HG02852 (cell line): ENCODE measurements around the gene NAGPA.
A peak's percentile ranks its signal among the peaks of the same experiment; 100 is the strongest.
"Not testable (repeated sequence)": the region's sequence is repeated elsewhere in the genome, so short reads cannot be mapped to it uniquely, and the experiment has no call there.

Experiments
- ATAC-seq: cut with Tn5 transposase; IDR thresholded peaks from one replicate; pipeline ENCODE4 v1.9.1; 2021; ENCODE audit warnings: mild to moderate bottlenecking, moderate library complexity; ENCODE audit not compliant: unreplicated experiment

NAGPA gene

DNA sequence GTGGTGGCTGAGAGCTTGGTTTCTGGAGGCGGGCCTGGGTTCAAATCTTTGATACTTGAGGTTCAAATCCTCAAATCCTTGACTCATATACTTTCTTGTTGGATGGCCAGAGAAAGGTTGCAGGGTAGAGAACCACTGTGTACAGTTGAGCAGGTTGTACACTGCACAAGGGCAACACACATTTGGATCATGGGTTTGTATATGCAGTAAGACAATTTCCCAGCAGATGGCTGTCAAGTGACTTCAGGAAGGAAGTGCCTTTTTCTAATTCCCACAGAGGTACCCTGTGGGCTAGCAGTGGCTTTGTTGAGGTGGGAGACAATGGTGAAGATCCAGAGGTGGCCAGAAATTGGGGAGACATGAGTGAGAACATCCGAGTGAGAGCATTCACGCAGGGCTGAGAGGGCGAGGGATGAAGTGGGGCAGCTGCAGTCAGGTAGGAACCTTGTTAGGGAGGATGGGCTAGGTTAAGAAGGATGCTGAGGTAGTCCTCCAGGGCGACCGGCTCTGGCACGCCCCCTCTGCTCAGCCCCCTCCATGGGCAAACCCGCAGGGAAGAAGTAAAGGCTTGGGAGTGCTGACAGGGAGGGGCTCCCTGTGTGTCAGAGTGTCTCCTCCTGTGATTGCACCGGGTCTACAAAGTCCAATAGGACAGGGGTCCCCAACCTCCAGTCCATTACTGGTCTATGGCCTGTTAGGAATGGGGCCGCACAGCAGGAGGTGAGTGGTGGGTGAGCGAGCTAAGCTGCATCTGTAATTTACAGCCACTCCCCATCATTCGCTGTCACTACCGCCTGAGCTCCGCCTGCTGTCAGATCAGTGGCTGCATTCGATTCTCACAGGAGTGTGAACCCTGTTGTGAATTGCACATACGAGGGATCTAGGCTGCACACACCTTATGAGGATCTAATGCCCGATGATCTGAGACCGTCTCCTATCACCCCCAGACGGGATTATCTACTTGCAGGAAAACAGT is 29.3 kb upstream of the NAGPA start:
- ATAC-seq: no peak

DNA sequence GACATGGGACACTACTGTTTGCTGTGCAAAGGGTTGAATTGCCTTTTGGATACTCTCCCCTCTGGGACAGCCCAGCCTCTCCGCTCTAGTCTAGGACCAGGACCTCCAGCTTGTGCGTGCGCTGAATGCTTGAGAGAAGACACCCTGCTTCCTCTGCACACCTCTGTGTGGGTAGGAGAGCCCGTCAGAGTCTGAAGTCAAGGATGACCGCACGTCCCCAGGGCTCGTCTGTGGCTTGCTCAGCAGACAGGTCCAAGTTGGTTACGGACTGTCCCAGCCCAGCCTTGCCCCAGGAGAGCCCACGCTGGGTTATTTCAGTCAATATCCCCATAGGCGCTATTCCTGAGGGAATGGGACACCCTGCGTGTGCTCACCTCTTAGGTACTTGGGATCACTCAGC is 28.3 kb upstream of the NAGPA start:
- peak; percentile 83 for ATAC-seq

DNA sequence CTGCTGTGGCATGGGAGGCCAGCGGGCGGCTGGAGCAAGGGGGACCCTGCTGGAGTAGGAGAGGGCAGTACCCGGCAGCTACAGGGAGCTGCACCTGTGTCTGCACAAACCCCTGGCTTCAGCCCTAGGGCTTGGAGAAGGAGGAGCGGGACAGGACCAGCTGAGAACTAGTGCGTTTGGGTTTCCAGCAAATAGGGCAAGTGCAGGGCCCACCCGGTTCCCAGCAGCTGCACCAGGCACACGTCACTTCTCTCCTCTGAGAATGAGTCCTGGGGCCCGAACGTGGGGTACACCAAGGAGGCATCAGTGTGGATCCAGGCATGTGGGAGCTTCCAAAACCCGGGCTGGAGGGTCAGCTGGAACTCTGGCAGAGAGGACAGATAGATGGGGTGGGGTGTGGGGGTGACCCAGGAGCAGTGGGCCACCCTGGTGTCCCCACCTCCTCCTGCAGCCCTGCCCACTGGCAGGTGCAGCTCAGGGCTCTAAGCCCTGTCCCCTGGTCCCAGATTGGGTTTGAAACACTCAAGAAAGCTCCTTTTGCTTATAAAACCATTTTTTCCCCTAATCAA is 26.4 kb upstream of the NAGPA start:
- ATAC-seq: no peak

DNA sequence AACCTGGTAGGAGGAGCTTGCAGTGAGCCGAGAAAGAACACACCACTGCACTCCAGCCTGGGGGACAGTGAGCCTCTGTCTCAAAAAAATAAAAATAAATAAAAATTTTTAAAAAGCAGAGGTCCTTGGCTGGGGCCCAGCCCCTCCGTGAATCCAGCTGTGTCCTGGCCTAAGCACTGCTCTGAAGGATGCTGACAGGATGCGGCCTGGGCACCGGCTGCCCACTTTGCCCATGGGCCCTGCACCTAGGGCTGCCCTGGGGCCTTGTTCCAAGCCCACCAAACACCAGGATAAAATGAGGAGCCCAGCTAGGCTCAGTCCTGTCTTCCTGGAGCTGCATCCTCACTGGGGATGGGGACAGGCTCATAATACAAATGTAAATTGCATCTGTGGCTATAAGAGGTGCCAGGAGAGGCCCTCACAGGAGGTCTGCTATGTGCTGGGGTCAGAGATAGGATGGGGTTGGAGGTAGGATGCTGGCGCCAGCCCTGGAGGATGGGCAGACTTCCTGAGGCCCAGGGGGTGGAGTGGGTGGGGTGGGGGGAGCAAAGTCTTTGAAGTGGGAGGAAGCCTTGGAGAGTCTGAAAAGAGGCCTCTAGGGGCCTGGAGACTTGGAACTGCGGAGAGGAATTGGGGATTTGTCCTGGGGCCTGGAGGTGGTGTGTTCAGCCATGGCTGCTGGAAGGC is 25.8 kb upstream of the NAGPA start:
- ATAC-seq: no peak

DNA sequence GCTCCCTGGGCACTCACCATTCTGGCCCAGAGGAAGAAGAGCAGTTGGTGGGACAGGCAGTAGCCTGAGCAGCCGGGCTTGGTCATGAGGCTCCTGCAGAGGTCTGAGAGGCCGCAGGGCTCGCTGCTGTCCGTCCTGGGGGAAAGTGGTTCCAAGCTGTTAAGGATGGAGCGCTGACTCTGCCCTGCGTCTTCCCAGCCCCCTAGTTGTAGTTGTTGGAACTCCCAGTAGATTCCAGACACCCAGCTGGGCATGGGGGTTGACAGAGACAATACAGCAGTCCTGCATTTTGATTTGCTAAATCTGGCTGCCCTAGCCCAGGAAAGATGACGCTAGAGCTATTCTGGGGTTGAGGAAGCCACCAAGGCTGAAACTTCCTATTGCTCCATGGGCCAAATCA is 24.7 kb upstream of the NAGPA start:
- no peak for ATAC-seq

DNA sequence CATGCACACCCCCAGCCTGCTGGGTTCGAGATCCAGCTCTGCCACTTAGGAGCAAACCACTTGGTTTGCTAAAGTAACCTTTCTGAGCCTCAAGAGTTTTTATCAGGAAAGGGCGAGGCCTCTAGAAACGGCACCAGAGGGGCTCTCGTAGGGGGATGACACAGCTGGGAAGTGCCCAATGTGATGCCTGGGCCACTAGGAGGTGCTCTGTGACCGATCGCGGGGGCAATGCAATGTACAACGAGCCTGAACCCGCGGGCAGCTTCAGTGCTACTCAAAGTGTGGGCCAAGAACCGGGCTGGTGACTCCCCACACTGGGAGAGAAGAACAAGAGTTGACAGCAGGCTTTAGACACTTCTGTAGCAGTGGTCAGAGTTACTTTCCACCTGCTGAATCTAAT is 22.6 kb upstream of the NAGPA start:
- ATAC-seq: peak; percentile 65

DNA sequence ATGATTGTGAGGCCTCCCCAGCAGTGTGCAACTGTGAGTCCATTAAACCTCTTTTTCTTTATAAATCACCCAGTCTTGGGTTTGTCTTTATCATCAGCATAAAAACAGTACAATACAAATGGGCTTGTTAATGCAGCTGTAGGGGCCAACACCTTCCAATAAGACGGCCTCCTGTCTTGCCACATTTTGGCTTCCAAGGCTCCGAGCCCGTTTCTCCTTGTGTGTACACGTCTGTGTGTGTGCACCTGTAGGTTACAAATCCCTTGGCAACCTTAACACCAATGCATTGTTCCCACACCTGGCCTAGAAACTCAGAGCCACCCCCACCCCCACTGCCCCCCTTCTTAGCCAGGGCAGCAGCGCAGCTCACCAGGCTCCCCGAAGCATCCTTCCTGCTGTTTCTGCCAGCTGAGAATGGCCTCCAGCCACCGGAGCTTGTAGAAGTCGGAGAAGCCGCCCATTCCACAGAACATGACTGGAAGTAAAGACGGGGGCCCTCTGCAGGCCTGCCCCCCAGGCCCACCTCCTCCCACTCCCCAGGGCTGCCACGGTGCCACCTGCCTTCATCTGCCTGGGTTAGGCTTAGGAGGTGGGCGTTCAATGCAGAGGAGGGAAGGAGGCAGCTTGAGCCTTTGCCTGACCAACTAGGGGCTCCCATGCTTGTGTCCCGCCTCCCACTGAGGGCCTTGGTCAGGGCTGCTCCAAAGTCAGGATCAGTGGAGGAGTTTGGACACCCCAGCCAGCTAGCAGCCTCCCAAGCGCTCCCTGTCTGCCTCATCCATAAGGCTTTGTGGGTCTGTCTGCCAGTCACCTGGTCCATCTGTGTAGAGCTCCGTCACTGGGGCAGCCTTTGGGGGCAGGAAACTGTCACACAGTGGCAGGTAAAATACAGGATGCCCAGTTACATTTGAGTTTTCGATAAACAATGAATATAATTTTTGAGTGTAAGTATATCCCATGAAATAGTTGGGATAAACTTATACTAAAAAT is 21.4 kb upstream of the NAGPA start:
- ATAC-seq: no peak

DNA sequence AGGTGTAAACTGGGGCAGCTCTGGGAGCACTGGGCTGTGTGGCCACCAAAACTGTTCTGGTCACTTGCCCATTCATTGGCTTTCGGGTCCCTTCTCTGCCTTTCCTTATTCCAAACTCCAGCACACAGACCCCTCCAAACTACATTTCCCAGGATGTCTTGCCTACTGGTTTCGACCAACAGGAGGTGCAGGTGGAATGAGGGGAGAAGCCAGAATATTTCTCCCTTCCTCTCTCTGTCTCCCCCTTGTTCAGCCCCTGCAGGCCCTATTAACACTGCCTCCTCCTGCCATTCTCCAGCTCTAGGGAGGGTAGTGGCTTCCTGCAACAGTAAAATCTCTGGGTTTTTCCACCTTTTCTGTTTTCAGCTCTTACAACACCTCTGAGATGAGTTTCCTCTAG is 13.2 kb upstream of the NAGPA start:
- no peak for ATAC-seq

DNA sequence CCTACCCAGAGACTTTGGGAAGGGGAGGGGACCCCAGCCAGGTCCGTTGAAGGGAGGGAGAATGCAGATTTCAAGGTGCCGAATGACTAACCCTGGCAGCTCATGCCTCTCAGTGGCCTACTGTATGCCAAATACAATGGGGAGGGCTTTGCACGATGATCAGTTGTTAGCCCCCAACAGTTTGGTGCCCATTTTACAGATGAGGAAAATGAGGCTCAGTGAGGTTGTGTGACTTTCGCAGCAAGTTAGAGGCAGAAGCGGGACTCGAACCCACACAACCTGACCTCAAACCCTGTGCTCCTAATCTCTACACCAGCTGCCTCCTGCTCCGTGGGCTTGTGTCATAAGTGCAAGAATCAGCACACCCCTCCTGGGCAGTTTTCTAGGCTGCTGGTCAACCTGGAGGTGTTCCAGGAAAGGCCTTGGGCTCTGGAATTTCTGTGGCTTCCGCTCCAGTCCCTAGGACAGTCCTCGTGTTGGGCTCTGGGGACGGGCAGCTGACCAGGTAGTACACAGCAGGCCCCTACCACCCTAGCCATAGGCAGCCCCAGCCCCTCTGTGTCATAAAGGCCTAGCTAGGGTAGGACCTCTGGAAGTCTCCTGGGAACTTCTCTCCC is 11.9 kb upstream of the NAGPA start:
- no peak for ATAC-seq

DNA sequence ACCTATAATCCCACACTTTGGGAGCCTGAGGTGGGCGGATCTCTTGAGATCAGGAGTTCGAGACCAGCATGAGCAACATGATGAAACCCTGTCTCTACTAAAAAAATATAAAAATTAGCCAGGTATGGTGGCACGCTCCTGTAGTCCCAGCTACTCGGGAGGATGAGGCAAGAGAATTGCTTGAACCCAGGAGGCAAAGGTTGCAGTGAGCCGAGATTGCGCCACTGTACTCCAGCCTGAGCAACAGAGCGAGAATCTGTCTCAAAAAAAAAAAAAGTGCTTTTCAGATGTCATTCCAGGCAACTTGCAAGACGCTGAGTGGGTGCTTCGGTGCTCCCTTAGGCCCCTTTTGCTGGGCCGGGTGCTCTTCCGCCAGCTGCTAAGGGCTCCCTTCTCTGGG is 10.8 kb upstream of the NAGPA start:
- not testable (repeated sequence) for ATAC-seq

DNA sequence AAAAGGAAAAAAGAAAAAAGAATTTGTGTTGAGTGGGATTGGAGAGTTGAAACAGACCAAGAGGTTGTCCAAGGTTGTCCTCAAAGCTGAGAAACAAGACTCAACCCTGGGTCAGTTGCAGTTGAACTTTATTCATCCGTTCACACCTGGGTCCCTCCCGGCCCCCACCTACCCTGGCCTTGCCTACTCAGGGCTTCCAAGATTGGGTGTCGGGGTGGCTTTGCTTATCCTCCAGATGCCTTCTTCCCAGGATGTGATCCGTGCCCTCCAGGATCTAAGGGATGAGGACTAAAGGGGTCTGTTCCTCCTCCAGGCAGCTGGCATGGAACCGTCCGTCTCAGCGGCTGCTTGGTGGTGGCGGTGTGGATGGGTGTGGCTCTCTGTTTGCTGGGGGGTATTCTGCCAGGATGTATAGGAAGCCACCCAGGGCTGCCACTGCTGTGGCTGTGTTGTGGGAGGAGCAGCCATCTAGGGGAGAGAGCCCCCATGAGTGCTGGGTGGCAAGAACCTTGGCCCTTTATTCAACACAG is 10.3 kb upstream of the NAGPA start:
- ATAC-seq: no peak

DNA sequence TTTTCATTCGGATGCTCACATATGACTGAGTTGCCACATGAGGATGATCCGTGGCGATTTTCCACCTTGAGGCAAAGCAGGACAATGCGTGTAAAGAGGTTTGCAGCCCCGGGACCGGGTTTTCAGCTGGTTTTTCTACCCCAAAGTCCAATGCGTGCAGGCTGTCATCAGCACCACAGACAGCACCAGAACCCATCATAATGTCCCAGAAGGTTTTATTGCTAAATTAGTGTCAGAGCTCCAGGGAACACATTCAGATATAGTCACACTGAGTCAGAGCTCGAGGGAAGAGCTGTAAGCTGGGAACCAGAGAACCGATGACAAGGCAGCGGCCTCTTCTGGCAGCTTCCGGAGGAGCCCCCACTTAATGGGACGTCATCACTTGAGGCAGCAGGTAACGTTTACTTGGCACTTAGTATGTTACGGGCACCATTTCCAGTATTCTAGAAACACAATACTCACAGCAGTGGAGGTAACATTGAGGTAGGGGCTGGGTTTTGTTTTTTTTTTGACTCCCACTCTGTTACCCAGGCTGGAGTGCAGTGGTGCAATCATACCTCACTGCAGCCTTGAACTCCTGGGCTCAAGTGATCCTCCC is 8.9 kb upstream of the NAGPA start:
- no peak for ATAC-seq

DNA sequence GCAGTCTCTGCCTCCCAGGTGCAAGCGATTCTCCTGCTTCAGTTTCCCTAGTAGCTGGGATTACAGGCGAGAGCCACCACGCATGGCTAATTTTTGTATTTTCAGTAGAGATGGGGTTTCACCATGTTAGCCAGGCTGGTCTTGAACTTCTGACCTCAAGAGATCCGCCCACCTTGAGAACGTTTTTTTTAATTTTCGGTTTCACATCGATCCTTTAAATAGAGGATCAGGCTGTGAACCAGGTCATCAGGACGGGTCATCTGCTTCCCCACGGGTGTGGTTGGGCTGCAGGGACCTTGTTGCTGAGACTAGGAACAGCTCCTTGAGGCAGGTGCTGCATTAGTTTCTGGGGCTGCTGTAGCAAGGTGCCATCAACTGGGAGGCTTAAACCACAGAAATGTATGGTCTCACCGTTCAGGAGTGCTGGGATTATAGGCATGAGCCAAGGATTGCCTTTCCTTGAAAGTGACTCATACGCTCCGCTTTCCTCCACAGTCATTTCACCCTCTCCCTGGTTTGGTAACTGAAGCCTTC is 7.9 kb upstream of the NAGPA start:
- ATAC-seq: peak; percentile 80

DNA sequence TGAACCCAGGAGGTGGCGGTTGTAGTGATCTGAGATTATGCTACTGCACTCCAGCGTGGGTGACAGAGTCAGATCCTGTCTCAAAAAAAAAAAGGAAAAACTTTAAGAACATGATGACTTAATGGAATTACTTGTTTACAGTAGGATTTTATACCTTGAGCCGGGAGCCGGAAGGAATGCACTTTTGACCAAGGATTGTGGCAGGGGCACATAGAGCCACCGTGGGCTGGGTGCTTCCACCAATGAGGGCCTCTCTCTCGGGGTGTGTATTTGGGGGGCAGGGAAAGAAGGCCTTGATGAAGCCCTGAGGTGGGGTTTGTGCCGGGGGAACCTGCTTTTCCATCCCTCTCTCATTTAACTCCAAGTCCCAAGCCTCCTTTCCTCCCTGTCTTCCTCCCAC is 6.7 kb upstream of the NAGPA start:
- no peak for ATAC-seq

DNA sequence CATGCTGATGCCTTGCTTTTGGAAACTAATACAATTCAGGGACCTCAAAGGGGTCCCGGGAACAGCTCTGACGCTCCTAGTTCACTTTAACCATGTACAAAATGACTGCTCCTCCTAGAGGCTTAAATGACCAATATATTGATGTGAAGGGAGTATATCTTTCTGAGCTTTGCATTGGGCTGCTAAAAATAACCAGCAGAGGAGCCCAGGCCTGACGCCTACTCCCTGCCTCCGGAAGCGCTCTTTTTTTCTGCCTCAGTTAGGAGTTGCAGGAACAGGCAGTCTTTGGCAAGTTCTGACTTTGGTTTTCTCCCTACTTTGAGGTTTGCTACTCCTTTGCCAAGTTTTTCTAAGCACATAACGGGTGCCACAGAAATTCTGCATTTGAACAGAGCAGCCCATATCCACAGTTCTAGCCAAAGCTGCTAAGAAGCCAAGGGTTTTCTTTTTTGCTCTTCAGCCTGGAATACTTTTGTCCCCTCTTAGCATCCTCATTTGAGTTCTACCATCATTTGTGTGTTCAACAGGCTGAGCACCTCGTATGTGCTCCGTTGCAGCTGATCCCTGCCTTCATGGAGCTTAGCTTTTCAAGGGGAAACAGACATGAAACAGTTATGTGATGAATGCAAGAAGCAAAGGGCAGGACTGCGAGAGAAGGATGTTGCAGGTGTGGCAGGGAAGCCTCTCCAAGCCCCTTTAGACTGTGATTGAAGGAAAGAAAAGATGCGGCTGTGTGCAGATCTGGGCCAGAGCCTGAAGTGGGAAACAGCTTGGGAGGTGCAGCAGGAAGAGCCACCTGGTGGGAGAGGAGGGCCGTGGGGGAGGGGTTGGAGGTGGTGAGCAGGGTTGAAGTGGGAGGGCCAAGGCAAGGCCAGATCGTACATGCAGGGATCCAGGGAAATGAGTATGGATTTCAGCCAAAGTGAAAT is 2.8 kb upstream of the NAGPA start:
- ATAC-seq: no peak

DNA sequence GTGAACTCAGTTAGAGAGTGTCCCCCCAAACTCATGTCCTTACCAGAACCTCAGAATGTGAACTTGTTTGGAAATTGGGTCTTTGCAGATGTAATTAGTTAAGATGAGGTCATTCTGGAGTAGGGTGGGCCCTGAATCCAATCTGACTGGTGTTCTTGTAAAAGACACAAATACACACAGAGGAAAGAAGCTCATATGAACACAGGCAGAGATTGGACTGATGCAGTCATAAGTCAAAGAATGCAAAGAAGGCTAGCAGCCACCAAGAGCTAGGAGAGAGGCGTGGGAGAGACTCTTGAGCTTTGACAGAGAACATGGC is 2.1 kb upstream of the NAGPA start:
- no peak for ATAC-seq

DNA sequence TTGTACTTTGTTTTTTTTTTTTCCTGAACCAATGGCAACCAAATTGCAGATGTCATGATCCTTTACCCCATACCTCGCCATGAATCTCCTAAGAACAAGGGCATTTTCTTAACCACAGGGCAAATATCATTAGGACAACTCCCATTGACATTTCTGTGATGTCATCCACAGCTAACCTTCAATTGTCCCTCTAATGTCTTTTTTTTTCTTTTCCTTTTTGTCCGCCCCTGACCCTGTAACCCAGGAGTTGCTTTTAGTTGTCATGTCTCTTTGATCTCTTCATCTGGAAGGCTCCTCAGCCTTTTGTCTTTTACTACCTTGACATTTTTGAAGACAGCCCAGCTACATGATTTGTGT is 410 bp upstream of the NAGPA start:
- ATAC-seq: no peak

DNA sequence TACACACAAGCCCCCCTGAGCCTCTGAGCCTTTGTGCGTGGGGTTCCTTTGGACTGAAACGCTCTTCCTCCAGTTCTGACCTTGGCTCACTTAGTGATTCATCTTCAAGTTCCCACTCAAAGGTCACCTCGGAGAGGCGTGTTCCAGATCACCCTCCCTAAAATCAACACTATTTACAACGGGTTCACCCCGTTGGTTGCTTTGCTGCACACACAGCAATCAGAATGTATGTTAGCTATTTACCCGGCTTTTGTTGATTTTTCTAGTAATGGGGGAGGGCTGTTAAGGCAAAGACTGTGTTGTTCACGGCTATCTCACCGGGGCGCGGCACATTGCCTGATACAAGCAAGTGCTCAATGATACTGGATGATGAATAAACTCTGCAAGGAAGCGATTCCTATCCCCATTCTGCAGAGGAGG is 977 bp downstream of the NAGPA start:
- no peak for ATAC-seq

DNA sequence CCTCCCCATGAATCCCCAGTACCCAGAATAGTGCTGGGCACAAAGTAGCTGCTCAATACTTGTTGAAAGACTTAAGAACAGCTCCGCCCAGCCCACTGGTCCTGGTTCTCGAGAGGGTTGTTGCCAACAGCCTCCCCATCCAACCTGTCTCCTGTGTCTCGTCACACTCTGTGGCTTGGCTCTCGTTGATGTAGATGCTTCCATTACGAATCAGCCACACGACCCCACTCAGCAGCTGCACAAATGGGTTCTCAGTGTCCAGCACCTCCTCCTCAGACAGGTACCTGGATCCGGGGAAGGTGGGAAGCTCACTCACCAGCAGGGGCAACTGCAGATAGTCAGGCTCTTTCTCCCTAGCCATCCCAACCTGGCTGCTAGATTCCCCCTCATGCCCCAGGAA is 2.1 kb downstream of the NAGPA start:
- ATAC-seq: no peak
